Measurements from ENCODE around the gene FAM222A.

FAM222A gene

DNA sequence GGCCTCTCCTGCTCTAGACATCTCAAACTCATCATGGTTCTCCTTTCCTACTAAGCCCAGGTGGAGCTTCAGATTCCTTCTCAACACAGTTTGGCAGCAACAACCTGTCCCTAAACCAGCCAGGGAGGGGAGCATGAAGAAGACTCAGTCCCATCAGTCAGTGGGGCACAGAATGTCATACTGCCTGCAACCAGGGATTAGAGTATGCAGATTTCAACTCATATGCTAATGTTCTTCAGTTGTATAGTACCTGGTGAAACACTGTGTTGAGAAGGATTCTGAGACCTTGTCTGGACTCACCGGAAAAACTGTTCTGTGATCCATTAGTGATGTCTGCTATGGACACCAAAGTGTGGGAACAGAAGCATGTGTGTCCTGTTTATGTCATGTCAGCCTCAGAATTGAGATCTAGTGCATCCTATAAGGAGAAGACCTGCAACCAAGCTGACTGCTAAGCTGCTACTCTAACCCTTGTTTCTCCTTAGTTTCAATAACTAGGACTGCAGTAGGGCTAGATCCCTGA lies 76.0 kb downstream of the FAM222A start:
- no peak for ATAC-seq
- peaks cover 66% of the 10 kb centered on the region for H3K27me3 Mint-ChIP-seq
- no peaks in the 10 kb centered on the region for H3K9me3 Mint-ChIP-seq
- H3K27ac Mint-ChIP-seq = no peak overlapping the region
- H3K36me3 Mint-ChIP-seq = no peaks in the 10 kb centered on the region
- no peak overlapping the region for H3K4me3 Mint-ChIP-seq
- H3K4me1 Mint-ChIP-seq = no peaks in the 10 kb centered on the region

DNA sequence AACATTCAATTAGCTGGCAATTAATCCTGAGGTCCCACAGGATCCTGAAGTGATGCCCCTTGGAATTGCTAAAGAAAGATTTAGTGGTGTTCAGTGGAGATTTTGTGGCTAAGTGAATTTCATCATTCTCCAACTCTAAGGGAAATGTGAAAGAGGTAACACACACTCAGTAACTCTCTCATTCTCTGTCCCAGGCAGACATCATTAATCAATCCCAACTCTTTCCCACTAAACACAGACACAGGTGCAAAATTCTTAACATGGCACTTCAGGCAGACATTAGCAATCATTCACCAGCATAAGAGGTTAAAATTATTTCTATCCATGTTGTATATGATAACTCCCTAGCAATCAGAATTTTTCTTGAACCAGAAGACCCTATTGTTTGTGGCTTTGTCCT lies 79.4 kb downstream of the FAM222A start:
- H3K4me1 Mint-ChIP-seq = peaks cover 1% of the 10 kb centered on the region
- H3K4me3 Mint-ChIP-seq = no peak overlapping the region
- no peak overlapping the region for H3K27ac Mint-ChIP-seq
- ATAC-seq = no peak
- peaks cover 42% of the 10 kb centered on the region for H3K27me3 Mint-ChIP-seq
- no peaks in the 10 kb centered on the region for H3K9me3 Mint-ChIP-seq
- no peaks in the 10 kb centered on the region for H3K36me3 Mint-ChIP-seq

DNA sequence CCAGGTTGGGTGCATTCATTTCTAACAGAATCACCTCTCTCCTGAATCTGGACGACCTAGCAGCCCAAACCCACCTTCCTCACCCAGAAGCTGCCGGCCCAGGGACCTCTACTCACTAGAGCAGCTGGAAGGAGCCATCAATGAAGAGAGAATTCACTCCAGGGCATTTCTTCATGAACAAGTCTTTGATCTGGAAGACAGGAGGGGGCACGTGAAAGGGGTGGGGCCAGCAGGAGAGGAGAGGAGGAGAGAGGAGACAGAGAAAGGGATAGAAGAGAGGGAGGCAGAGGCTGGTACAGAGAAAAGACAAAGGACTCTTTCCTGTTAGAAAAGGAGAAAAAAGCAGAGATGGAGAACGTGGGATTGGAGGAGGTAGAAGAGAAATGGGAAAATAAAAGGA lies 79.8 kb downstream of the FAM222A start:
- Mint-ChIP-seq H3K9me3 (no peaks in the 10 kb centered on the region), H3K27me3 (peaks cover 42% of the 10 kb centered on the region), H3K36me3 (no peaks in the 10 kb centered on the region), H3K27ac (no peak overlapping the region), H3K4me1 (peaks cover 5% of the 10 kb centered on the region), H3K4me3 (no peak overlapping the region)
- ATAC-seq = no peak

DNA sequence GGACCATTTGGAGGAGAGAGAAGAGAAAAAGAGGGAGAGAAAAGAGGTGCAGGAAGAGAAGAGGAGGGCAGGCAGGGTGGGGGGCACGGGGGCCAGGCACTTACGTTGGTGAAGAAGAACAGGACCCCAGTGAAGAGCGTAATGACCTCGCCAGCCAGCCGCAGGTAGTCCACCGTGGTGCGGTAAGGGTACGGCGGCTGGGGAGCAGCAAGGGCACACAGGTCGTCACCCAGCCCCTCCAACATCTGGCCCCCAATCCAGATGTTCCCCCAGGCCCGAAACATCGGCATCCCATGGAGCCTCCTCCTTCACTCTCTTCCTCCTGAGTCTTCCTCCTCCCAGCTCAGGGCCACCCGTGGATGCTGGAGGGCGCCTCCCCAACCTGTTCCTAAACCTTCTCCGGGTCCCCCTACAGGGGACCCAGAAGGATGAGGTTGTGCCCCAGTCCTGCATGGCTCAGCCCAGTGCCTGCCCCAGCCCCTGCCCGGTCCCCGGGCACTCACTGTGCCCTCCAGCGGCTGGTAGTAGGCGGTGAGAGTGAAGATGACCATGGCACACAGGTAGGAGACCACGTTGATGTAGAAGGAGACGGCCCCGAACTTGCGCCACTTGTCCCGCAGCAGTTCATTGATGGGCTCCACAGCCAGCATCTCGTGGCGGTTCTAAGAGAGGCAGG lies 80.3 kb downstream of the FAM222A start:
- peaks cover 41% of the 10 kb centered on the region for H3K27me3 Mint-ChIP-seq
- peaks cover 6% of the 10 kb centered on the region for H3K4me1 Mint-ChIP-seq
- no peaks in the 10 kb centered on the region for H3K9me3 Mint-ChIP-seq
- no peaks in the 10 kb centered on the region for H3K36me3 Mint-ChIP-seq
- H3K4me3 Mint-ChIP-seq = no peak overlapping the region
- ATAC-seq = no peak
- H3K27ac Mint-ChIP-seq = no peak overlapping the region

DNA sequence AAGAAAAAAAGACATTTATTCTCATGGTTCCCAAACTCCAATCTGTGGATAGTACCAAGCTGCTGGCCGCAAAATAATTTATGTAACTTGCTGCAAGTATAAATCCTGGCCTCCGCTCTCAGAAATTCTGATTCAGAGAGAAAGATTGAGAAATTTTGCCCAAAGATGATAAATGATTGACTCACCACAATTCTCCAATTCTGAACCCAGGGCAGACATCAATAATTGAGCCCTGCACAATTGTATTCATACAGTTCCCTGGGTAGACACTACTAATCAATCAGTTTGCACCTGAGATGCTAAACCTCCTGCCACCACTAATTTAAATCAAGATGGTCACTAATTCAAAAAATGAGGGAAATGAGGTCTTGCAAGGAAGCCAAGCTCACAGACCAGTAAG lies 81.4 kb downstream of the FAM222A start:
- Mint-ChIP-seq H3K4me3 (no peak overlapping the region), H3K27ac (no peak overlapping the region), H3K9me3 (no peaks in the 10 kb centered on the region), H3K4me1 (peaks cover 6% of the 10 kb centered on the region), H3K36me3 (no peaks in the 10 kb centered on the region), H3K27me3 (peaks cover 41% of the 10 kb centered on the region)
- ATAC-seq = no peak

DNA sequence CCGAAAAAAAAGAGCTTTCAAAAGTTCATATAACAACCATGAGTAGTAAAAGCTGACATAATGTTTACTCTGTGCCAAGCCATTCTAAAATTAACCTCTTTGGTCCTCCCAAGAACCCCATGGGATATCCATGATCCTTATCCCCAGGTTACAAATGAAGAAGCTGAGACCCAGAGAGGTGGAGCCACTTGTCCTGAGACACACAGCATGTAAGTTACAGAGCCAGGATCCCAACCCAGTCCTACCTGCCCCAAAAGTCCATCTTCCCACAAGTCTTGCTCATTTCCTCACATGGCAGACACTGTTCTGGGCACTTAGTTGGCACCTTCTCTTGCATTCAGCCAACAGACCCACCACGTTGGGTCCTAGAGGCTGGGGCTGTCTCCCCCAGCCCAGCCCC lies 82.4 kb downstream of the FAM222A start:
- H3K27ac Mint-ChIP-seq = no peak overlapping the region
- no peaks in the 10 kb centered on the region for H3K36me3 Mint-ChIP-seq
- peaks cover 6% of the 10 kb centered on the region for H3K4me1 Mint-ChIP-seq
- ATAC-seq = no peak
- peaks cover 41% of the 10 kb centered on the region for H3K27me3 Mint-ChIP-seq
- no peak overlapping the region for H3K4me3 Mint-ChIP-seq
- H3K9me3 Mint-ChIP-seq = no peaks in the 10 kb centered on the region

DNA sequence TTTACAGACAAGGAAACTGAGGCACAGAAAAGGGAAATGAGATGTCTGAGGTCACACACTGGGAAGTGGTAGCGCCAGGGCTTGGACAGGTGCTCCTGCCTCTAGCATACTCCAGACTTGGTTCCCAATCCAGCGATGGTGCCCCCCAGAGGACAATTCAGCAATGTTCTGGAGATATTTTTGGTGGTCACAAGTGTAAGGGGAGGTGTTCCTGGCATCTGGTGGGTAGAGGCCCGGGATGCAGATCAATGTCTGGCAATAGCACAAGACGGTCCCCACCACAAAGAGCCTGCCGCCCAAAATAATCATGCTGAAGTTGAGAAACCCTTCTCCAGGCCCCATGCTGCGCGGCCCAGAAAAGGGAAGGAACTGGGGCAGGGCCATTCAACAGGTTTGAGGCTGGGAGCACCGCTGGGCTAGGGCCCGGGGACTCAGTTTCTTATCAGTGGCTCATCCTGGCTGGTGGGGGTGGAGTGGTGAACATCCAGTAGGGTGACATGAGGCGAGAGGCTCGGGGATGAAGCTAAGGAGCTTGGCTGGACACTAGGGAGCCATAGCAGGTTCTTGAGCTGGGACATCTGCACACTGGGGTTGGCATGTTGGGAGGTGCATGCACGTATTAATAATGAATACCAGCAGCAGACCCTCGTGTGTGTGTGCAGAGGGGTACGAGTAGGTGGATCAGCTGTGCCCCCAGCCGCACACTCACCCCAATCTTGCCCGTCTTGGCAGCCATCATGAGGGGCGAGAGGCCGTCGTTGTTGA lies 84.5 kb downstream of the FAM222A start:
- Mint-ChIP-seq H3K9me3 (no peaks in the 10 kb centered on the region), H3K27me3 (peaks cover 28% of the 10 kb centered on the region), H3K4me1 (peaks cover 6% of the 10 kb centered on the region), H3K4me3 (no peak overlapping the region), H3K27ac (no peak overlapping the region), H3K36me3 (no peaks in the 10 kb centered on the region)
- no peak for ATAC-seq

DNA sequence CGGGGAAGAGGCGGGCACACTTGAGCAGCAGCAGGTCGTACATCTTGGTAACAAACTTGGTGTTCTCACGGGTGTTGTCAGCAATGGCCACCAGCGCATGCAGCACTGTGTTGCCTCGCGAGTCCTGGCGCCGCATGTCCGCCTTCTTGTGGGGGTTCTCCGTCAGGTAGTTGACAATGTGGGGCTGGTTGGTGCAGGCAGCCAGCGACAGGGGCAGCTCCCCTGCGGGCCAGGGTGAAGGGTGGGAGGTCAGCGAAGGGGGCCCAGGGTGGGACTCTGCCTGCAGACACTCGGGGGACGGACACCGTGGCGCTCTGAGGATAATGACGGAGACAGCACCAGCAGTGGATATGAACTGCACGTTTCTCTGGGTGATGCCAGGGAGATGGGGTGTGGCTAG lies 85.1 kb downstream of the FAM222A start:
- H3K4me3 Mint-ChIP-seq = no peak overlapping the region
- H3K9me3 Mint-ChIP-seq = no peaks in the 10 kb centered on the region
- ATAC-seq = no peak

DNA sequence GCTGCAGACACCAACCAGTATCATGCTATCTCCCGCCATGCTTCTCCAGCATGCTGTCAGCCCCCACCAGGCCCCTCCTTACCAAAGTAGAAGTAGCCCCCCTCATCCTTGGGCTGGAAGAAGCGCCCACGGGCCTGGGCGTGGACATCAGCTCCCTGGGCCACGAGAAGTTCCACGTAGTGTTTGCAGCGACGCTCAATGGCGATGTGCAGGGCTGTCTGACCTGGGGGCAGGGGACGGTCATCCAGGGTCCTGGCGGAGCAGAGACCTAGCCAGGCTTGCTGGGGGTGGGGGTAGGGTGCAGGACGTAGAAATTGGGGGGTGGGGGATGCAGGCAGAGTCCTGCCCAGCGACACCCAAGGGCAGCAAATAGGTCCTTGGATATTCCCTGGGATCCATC lies 86.9 kb downstream of the FAM222A start:
- H3K27ac Mint-ChIP-seq = no peak overlapping the region
- H3K27me3 Mint-ChIP-seq = peaks cover 17% of the 10 kb centered on the region
- no peaks in the 10 kb centered on the region for H3K36me3 Mint-ChIP-seq
- no peak for ATAC-seq
- H3K4me3 Mint-ChIP-seq = no peak overlapping the region
- H3K9me3 Mint-ChIP-seq = no peaks in the 10 kb centered on the region
- H3K4me1 Mint-ChIP-seq = peaks cover 12% of the 10 kb centered on the region

More for the DNA sequence above, 85.1 kb downstream of the FAM222A start:
- Mint-ChIP-seq H3K27ac (no peak overlapping the region), H3K36me3 (no peaks in the 10 kb centered on the region), H3K4me1 (peaks cover 6% of the 10 kb centered on the region), H3K27me3 (peaks cover 22% of the 10 kb centered on the region)

DNA sequence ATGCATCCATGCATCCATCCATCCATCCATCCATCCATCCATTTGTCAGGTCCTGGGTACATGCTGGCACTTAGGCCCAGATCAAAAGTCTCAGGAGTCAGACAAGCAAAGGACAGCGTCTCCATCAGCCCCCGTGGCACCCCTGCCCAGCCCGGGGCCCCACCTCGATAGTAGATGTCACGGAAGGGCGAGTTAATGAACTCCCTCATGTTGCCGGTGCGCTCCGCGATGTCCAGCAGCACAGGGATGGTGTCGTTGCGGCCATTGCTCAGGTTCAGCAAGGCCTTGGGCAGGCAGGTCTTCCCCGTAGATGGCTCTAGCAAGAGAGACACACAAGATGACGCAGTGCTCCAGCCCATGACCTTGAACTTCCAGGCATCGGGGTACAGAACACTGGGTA lies 89.2 kb downstream of the FAM222A start:
- no peaks in the 10 kb centered on the region for H3K9me3 Mint-ChIP-seq
- no peak for ATAC-seq
- peaks cover 8% of the 10 kb centered on the region for H3K27me3 Mint-ChIP-seq
- no peak overlapping the region for H3K27ac Mint-ChIP-seq
- H3K36me3 Mint-ChIP-seq = no peaks in the 10 kb centered on the region
- no peak overlapping the region for H3K4me3 Mint-ChIP-seq
- H3K4me1 Mint-ChIP-seq = peaks cover 13% of the 10 kb centered on the region

DNA sequence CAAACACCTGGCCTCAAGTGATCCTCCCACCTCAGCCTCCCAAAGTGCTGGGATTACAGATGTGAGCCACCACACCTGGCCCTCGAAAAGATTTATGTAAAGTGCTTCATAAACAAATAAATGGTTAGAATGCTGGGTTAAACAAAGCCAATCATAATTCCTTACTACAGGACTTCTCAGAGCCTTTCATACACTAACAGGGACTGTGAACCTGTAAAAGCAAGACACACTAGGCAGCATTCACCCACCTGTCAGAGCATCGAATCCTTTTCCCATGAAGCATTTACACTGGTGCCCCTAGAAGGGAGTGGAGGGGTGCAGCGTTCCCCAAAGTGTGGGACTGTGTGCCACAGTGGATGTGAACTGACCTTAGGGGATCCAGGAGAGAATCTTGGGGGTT lies 90.1 kb downstream of the FAM222A start:
- no peak for ATAC-seq
- Mint-ChIP-seq H3K4me1 (peaks cover 7% of the 10 kb centered on the region), H3K9me3 (no peaks in the 10 kb centered on the region), H3K4me3 (no peak overlapping the region), H3K27me3 (peaks cover under 1% of the 10 kb centered on the region), H3K36me3 (no peaks in the 10 kb centered on the region), H3K27ac (no peak overlapping the region)

DNA sequence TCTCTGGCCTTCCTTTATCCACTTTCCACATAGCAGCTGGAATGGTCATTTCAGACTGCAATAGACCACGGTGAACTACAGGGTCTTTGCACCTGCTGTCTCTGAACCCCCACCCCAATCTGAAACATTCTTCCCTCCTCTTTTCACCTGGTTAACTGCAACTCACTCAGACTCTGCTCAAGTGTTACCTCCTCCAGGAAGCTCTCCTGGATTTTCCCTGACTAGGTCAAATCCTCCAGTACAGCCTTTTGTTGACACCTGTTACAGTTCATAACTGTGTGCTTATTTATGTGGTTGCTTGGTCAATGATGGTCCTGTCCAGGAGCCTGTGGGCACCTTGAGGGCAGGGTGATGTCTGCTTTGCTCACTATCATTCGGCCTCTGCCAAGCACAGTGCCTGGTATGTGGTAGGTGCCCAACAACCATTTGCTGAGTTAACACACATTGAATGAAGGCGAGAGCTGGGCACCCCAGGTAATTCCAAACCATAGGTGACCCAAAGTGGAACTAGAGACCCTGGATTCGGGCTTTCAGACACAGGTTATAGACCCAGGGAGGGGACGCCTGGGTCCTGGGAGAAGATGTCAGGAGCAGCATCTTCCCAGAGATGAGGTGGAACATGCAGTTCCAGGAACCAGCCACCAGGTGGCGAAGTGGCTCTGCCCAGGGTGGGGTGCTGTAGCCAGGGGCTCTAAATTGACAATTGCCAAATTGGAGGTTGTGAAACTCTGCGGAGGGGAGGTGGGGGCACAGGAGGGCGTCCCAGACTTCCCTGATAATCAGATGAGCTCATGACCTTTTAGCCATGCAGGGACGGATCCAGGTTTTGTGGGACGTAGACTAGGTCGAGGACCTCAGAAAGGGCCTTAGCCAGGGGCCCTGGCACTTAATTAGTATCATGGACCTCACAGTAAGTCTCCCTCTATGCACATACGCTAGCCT lies 91.5 kb downstream of the FAM222A start:
- Mint-ChIP-seq H3K4me3 (no peak overlapping the region), H3K27me3 (no peaks in the 10 kb centered on the region), H3K27ac (no peak overlapping the region), H3K4me1 (peaks cover 7% of the 10 kb centered on the region), H3K36me3 (no peaks in the 10 kb centered on the region), H3K9me3 (no peaks in the 10 kb centered on the region)
- peak; percentile 69 for ATAC-seq

DNA sequence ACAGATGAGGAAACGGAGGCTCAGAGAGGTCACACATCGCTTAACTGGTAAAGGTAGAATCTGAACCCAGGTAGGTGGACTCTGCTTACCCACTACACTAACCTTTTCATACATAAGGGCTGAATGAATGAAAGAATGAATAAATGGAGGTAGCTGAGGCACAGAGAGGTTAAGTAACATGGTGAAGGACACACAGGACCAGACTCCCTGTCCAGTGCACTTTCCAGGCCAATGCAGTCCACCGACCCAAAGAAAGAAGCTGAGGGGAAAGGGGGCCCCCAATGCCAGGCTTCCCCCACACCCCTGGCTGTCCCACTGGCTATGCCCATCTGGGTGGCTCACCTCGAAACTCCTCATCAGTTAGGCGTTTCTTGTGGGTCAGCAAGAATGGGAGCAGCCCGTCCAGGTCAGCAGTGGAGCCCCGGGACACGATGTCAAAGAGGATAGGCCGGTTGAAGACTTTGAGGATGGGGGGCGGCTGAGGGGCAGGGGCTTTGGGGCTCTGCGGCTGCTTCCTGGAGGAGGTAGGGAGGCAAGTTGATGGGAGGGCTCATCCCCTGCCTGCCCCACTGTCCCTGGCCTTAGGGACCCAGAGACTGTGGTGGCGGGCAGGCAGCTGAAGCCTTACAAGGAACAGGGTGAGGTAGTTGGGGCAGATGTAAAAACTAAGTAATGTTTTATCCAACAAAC lies 94.5 kb downstream of the FAM222A start:
- no peaks in the 10 kb centered on the region for H3K36me3 Mint-ChIP-seq
- H3K27me3 Mint-ChIP-seq = no peaks in the 10 kb centered on the region
- H3K4me1 Mint-ChIP-seq = peaks cover 7% of the 10 kb centered on the region
- no peak overlapping the region for H3K4me3 Mint-ChIP-seq
- no peaks in the 10 kb centered on the region for H3K9me3 Mint-ChIP-seq
- no peak for ATAC-seq
- no peak overlapping the region for H3K27ac Mint-ChIP-seq

DNA sequence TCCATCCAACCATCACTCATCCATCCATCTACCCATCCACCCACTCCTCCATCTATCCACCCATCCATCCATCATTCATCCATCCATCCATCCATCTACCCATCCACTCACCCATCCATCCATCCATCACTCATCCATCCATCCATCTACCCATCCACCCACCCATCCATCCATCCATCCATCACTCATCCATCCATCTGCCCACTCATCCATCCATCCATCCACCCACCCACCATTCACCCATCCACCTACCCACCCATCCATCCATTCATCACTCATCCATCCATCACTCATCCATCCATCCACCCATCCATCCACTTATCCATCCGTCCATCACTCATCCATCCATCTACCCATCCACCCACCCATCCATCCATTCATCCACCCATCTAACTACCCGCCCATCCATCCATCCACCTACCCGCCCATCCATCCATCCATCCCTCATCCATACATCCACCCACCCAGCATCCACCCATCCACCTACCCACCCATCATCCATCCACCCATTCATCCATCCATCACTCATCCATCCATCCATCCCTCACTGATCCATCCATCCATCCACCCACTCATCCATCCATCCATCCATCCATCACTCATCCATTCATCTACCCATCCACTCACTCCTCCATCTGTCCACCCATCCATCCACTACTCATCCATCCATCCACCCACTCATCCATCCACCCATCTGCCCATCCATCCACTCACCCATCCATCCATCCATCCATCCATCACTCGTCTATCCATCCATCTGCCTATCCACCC lies 95.4 kb downstream of the FAM222A start:
- no peaks in the 10 kb centered on the region for H3K9me3 Mint-ChIP-seq
- no peak for ATAC-seq
- H3K4me1 Mint-ChIP-seq = peaks cover 7% of the 10 kb centered on the region
- no peaks in the 10 kb centered on the region for H3K27me3 Mint-ChIP-seq
- H3K36me3 Mint-ChIP-seq = no peaks in the 10 kb centered on the region
- no peak overlapping the region for H3K4me3 Mint-ChIP-seq
- no peak overlapping the region for H3K27ac Mint-ChIP-seq

Measured in stimulated activated memory B cell treated with anti-CD40 and anti-IgM and Interleukin-4, amounts not matched to agents 10 μg/mL and 1 μg/mL and 100 μg/mL, for 72 hours (primary cell).